ENCODE measurements around the gene RAB3IL1. TPM values are rescaled to one million over a fixed set of nuclear protein-coding genes. Genes with fewer than 3 reads are reported as not detected.

The RAB3IL1 gene
- total RNA-seq, 2 experiments from 2014 or later, result not detected

DNA sequence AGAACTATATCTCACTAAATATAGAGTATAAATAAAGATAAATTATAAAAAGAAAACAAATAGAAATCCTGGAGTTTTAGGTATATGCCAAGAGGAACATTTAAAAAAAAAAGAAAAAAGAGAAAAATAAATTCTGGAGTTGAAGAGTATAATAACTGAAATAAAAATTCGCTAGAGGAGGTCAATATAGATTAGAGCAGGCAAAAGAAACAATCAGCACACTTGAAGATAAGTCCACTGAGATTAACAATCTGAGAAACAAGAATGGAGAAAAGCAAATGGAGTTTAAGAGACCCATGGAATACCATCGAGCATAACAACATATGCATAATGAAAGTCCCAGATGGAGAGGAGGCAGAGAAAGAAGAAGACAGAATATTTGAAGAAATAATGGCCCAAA is 18.5 kb upstream of the RAB3IL1 start:
- H3K4me3 ChIP-seq (ENCODE audit: low read length), result no peak overlapping the region
- H3K36me3 ChIP-seq (ENCODE audit: insufficient read depth, low read length), result no peaks in the 10 kb centered on the region
- no peaks in the 10 kb centered on the region for H3K4me1 ChIP-seq (ENCODE audit: insufficient read depth, low read length)
- Mint-ChIP-seq H3K36me3 (ENCODE audit: low read depth) (no peaks in the 10 kb centered on the region), H3K27ac (no peak overlapping the region), H3K4me3 (no peak overlapping the region), H3K9me3 (peaks cover 6% of the 10 kb centered on the region), H3K4me1 (ENCODE audit: low read depth) (no peaks in the 10 kb centered on the region), H3K27me3 (peaks cover 33% of the 10 kb centered on the region)
- TF ChIP-seq CTCF (IDR thresholded peaks at IDR 0.05), result no peak
- H3K27me3 ChIP-seq (ENCODE audit: control insufficient read depth in 1 of 2, insufficient read depth in 2 of 2, low read length in 2 of 2), result no peaks in the 10 kb centered on the region
- no peak overlapping the region for H3K27ac ChIP-seq (ENCODE audit: low read depth in 1 of 2, low read length in 2 of 2)
- no peak for DNase-seq
- peaks cover 12 to 15% of the 10 kb centered on the region in 2 experiments for H3K9me3 ChIP-seq (ENCODE audit: control insufficient read depth in 1 of 2, insufficient read depth in 1 of 2, low read length in 2 of 2)
- intact Hi-C loops (cut with DNase I, micrococcal nuclease), result no loop called here
- ChIA-PET CTCF (interaction anchor here (1.0 kb wide), 2 partner anchors 12 to 172 kb away, joined by 3 read pairs; no protein-coding TSS in a partner anchor), POLR2A (no interaction called here)
- ATAC-seq (ENCODE audit: poor library complexity), result no peak

DNA sequence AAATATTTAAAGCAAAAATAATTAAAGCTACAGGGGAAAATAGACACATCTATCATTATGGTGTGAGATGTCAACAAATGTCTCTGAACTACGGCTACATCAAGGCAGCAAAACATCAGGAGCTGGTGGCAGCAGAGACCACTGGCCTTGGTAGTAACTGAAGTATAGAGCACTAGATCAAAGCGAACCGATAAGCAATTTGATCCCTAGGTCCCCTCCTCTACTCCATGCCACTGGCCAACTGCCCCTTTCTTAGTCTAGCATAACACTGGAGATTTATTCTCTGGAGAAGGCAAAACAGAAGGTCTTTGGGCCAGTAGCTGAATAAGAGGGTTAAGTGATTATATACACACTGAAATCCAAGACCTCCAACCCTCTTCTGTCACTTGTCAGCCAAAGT is 13.6 kb upstream of the RAB3IL1 start:
- no peak overlapping the region for H3K27ac ChIP-seq (ENCODE audit: low read depth in 1 of 2, low read length in 2 of 2)

DNA sequence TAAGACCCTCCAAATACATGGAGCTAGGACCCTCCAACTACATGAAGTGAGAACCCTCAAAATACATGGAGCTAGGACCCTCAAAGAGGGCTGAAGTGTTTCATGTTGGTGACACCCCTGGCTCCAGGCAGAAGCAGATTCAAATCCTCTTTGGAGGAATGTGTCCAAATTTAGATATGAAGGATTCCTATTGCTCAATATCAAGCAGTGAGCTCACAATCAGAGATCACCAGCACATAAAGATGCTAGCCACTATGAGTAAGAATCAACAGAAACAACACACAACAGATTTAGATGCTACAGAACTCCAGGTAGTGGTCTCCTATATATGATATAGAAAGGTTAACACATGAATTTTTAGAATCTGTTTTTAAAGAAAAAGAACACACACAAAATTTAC is 11.2 kb upstream of the RAB3IL1 start:
- Mint-ChIP-seq H3K9me3 (no peaks in the 10 kb centered on the region), H3K4me1 (ENCODE audit: low read depth) (no peaks in the 10 kb centered on the region), H3K27me3 (peaks cover 25% of the 10 kb centered on the region), H3K4me3 (no peak overlapping the region), H3K27ac (no peak overlapping the region), H3K36me3 (ENCODE audit: low read depth) (no peaks in the 10 kb centered on the region)
- no peaks in the 10 kb centered on the region for H3K4me1 ChIP-seq (ENCODE audit: insufficient read depth, low read length)
- no peak for DNase-seq
- intact Hi-C loops (cut with DNase I, micrococcal nuclease), result no loop called here
- H3K9me3 ChIP-seq (ENCODE audit: control insufficient read depth in 1 of 2, insufficient read depth in 1 of 2, low read length in 2 of 2), result peaks cover 0 to 6% of the 10 kb centered on the region in 2 experiments
- no peak for ATAC-seq (ENCODE audit: poor library complexity)
- POLR2A ChIA-PET, result no interaction called here
- TF ChIP-seq CTCF (IDR thresholded peaks at IDR 0.05), result no peak
- H3K4me3 ChIP-seq (ENCODE audit: low read length), result no peak overlapping the region
- CTCF ChIA-PET, result interaction anchor here (0.9 kb wide), 1 partner anchor 153 kb away, joined by 3 read pairs; no protein-coding TSS in a partner anchor
- H3K27me3 ChIP-seq (ENCODE audit: control insufficient read depth in 1 of 2, insufficient read depth in 2 of 2, low read length in 2 of 2), result no peaks in the 10 kb centered on the region
- H3K27ac ChIP-seq (ENCODE audit: low read depth in 1 of 2, low read length in 2 of 2), result no peak overlapping the region
- H3K36me3 ChIP-seq (ENCODE audit: insufficient read depth, low read length), result no peaks in the 10 kb centered on the region

More for the DNA sequence above, 13.6 kb upstream of the RAB3IL1 start:
- CTCF ChIA-PET, result interaction anchor here (0.9 to 1.2 kb wide), 3 partner anchors 17 to 177 kb away, joined by 3 read pairs; no protein-coding TSS in a partner anchor
- no peak for TF ChIP-seq CTCF (IDR thresholded peaks at IDR 0.05)
- Histone ChIP-seq H3K4me1 (ENCODE audit: insufficient read depth, low read length) (no peaks in the 10 kb centered on the region), H3K9me3 (ENCODE audit: control insufficient read depth in 1 of 2, insufficient read depth in 1 of 2, low read length in 2 of 2) (peaks cover 6 to 8% of the 10 kb centered on the region in 2 experiments), H3K27me3 (ENCODE audit: control insufficient read depth in 1 of 2, insufficient read depth in 2 of 2, low read length in 2 of 2) (no peaks in the 10 kb centered on the region), H3K36me3 (ENCODE audit: insufficient read depth, low read length) (no peaks in the 10 kb centered on the region), H3K4me3 (ENCODE audit: low read length) (no peak overlapping the region)
- no peaks in the 10 kb centered on the region for H3K36me3 Mint-ChIP-seq (ENCODE audit: low read depth)
- peaks cover under 1% of the 10 kb centered on the region for H3K9me3 Mint-ChIP-seq
- H3K27ac Mint-ChIP-seq, result no peak overlapping the region
- H3K4me3 Mint-ChIP-seq, result no peak overlapping the region
- H3K27me3 Mint-ChIP-seq, result peaks cover 37% of the 10 kb centered on the region
- H3K4me1 Mint-ChIP-seq (ENCODE audit: low read depth), result no peaks in the 10 kb centered on the region
- no peak for DNase-seq
- no peak for ATAC-seq (ENCODE audit: poor library complexity)
- intact Hi-C loops (cut with DNase I, micrococcal nuclease), result no loop called here
- POLR2A ChIA-PET, result no interaction called here
